ENCODE results near the gene BLTP3A. TPM values are rescaled to one million over a fixed set of nuclear protein-coding genes. Genes with fewer than 3 reads are reported as not detected.
"Not testable (repeated sequence)": the region's sequence is repeated elsewhere in the genome, so short reads cannot be mapped to it uniquely, and the experiment has no call there.

The BLTP3A gene
- total RNA-seq, 1 experiment from 2014 or later: 18.7 TPM

DNA sequence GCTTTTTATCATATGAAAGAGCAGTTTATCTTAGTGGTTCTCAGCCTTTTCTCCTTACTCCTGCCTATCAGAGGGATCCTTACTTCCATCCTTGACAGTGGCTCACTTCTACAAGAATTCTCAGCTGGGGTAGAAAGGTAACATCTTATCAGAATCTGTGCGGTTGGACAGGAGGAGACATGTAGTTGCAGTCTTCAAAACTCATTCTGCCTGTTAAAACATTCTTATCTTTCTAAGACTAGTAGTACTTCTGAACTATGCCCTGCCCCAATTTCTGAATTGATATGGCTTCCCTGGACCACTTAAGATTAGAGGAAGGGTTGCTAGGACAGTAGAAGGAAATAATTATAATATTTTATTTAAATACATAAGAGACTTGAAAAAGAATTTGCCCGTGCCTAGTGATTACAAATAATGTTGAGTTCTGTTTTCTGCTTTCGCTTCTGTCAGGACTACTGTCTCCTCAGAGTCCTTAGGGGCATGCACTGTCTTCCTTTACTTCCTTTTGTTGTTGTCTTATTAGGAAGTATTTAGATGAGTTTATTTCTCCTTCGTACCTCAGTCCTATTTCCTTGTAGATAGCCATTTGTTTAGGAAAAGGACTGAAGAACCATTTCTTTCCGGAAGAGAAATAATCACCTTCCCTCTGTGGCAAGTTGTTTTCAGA, 24.9 kb downstream of the BLTP3A start (continued):
- no peak for TF ChIP-seq PRDM15 (CRISPR knock-in tag; IDR thresholded peaks at IDR 0.05)

DNA sequence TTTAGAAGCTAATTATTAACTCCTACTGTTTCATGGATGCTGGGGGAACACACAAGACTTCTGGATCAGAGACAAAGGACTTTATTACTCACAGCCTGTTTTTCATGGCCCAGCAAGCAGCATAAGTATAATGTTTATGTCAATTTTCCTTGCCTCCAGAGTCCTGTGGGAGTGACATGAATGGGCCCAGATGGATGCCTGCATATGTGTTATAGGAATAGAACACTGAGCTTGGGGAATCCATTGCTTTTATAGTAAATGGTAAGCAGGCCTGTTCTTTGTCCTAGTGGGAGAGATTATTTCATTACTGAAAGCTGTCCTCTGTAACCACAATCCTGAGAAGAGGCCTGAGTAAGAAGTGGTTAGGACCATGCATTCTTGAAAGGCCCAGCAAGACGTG, 25.6 kb downstream of the BLTP3A start:
- POLR2A ChIA-PET: no interaction called here
- H3K4me1 Mint-ChIP-seq: 0 out of 2 replicates have a peak, but pooled peaks cover 2% of the 10 kb centered on the region

GRCh38 chr6:34818872-34819570, 27.1 kb downstream of the BLTP3A start:
- ATAC-seq; H3K9me3 Mint-ChIP-seq; DNase-seq (ENCODE audit: low spot score); CTCF ChIA-PET; H3K27ac Mint-ChIP-seq; H3K27me3 Mint-ChIP-seq (ENCODE audit: low read depth); H3K4me1 Mint-ChIP-seq; H3K4me3 Mint-ChIP-seq; POLR2A ChIA-PET: not testable (repeated sequence)
- peaks cover 16% of the 10 kb centered on the region for H3K36me3 Mint-ChIP-seq

More for the DNA sequence above, 25.6 kb downstream of the BLTP3A start:
- no peaks in the 10 kb centered on the region for H3K9me3 Mint-ChIP-seq
- ATAC-seq: no peak
- no peak overlapping the region for H3K4me3 Mint-ChIP-seq
- no peaks in the 10 kb centered on the region for H3K27me3 Mint-ChIP-seq (ENCODE audit: low read depth)
- TF ChIP-seq NR1H2 (CRISPR knock-in tag; IDR thresholded peaks at IDR 0.05) (no peak), NR2C2 (CRISPR knock-in tag; IDR thresholded peaks at IDR 0.05) (no peak), JUN (CRISPR knock-in tag; IDR thresholded peaks at IDR 0.05) (no peak), EMX1 (CRISPR knock-in tag; IDR thresholded peaks at IDR 0.05) (no peak), OVOL2 (CRISPR knock-in tag; IDR thresholded peaks at IDR 0.05; ENCODE audit: borderline replicate concordance) (no peak), SMAD3 (CRISPR knock-in tag; IDR thresholded peaks at IDR 0.05; ENCODE audit: borderline replicate concordance) (no peak), MLX (CRISPR knock-in tag; IDR thresholded peaks at IDR 0.05) (no peak), ZNF671 (CRISPR knock-in tag; IDR thresholded peaks at IDR 0.05) (no peak), ZMAT4 (CRISPR knock-in tag; IDR thresholded peaks at IDR 0.05) (no peak), FOXP1 (CRISPR knock-in tag; IDR thresholded peaks at IDR 0.05; ENCODE audit: borderline replicate concordance) (no peak), TCF7 (CRISPR knock-in tag; IDR thresholded peaks at IDR 0.05; ENCODE audit: low read depth) (no peak), ELF4 (CRISPR knock-in tag; IDR thresholded peaks at IDR 0.05; ENCODE audit: low read depth) (no peak), E2F1 (CRISPR knock-in tag; IDR thresholded peaks at IDR 0.05) (no peak)
- H3K27ac Mint-ChIP-seq: no peak overlapping the region
- no peak for DNase-seq (ENCODE audit: low spot score)
- CTCF ChIA-PET: interaction anchor here (0.6 kb wide), 2 partner anchors 8 to 11 kb away, joined by 3 read pairs; no protein-coding TSS in a partner anchor
- peaks cover 5% of the 10 kb centered on the region; the same call in 1 of the 2 replicates for H3K36me3 Mint-ChIP-seq

Data from WTC11 (cell line).